Neuronal stem cell (in vitro differentiated cells): ENCODE results near the gene CACNG4.

Experiments used
- DNase-seq: peaks from one replicate; pipeline ENCODE4 v3.0.0-alpha.2; 2013; ENCODE audit warnings: low spot score
- H2AFZ ChIP-seq: one replicate; pipeline ENCODE4 v1.6.1; 2013; ENCODE audit warnings: mild to moderate bottlenecking, low read length, inconsistent platforms
- H2AK5ac ChIP-seq: 2 replicates; pipeline ENCODE4 v1.6.1; 2013; ENCODE audit warnings: low read depth, mild to moderate bottlenecking, inconsistent platforms, low read length, moderate library complexity, mixed read lengths
- H2BK120ac ChIP-seq: 2 replicates; pipeline ENCODE4 v1.6.1; 2013; ENCODE audit warnings: low read depth, mild to moderate bottlenecking, inconsistent platforms, low read length, moderate library complexity, mixed read lengths
- H2BK12ac ChIP-seq: one replicate; pipeline ENCODE4 v1.6.1; 2013; ENCODE audit warnings: low read length, inconsistent platforms
- H2BK15ac ChIP-seq: 2 replicates; pipeline ENCODE4 v1.6.1; 2013; ENCODE audit warnings: mild to moderate bottlenecking, low read length, inconsistent platforms, mixed read lengths
- H2BK5ac ChIP-seq: one replicate; pipeline ENCODE4 v1.6.1; 2013; ENCODE audit warnings: inconsistent platforms, mild to moderate bottlenecking, low read length, moderate library complexity
- H3K14ac ChIP-seq: one replicate; pipeline ENCODE4 v1.6.1; 2013; ENCODE audit warnings: low read length, inconsistent platforms
- H3K18ac ChIP-seq: 2 replicates; pipeline ENCODE4 v1.6.1; 2013; ENCODE audit warnings: low read length, inconsistent platforms
- H3K23ac ChIP-seq: 2 replicates; pipeline ENCODE4 v1.6.1; 2013; ENCODE audit warnings: low read depth, mild to moderate bottlenecking, mixed read lengths, low read length, inconsistent platforms; ENCODE audit not compliant: poor library complexity
- H3K27ac ChIP-seq: replicated peaks from 3 replicates; pipeline ENCODE4 v1.5.1; 2013; ENCODE audit warnings: low read length, inconsistent platforms
- H3K27me3 ChIP-seq, 3 experiments: 2 replicates each; pipeline ENCODE4 v1.6.1; 2013; ENCODE audit warnings: low read length in 3 of 3, mild to moderate bottlenecking in 2 of 3, inconsistent platforms in 1 of 3, low read depth in 1 of 3, mixed read lengths in 1 of 3, moderate library complexity in 1 of 3; ENCODE audit not compliant: control insufficient read depth in 3 of 3, insufficient read depth in 3 of 3
- H3K36me3 ChIP-seq, 2 donors: replicated peaks in 1 of 2; 2 replicates each; pipeline ENCODE4 v1.6.1; 2013; ENCODE audit warnings: low read length in 2 of 2; ENCODE audit not compliant: control insufficient read depth in 2 of 2, insufficient read depth in 2 of 2
- H3K4ac ChIP-seq: 2 replicates; pipeline ENCODE4 v1.6.1; 2013; ENCODE audit warnings: inconsistent platforms, mild to moderate bottlenecking, low read length, moderate library complexity
- H3K4me1 ChIP-seq, 2 donors: 1 replicate in 1 of 2; 2 replicates in 1 of 2; pipeline ENCODE4 v1.6.1; 2013; ENCODE audit warnings: low read length in 2 of 2, low read depth in 1 of 2; ENCODE audit not compliant: control insufficient read depth in 2 of 2, insufficient read depth in 1 of 2
- H3K4me2 ChIP-seq: one replicate; pipeline ENCODE4 v1.6.1; 2013; ENCODE audit warnings: mild to moderate bottlenecking, low read length, inconsistent platforms; ENCODE audit not compliant: insufficient read depth, poor library complexity, severe bottlenecking
- H3K4me3 ChIP-seq, 2 donors: 2 replicates each; pipeline ENCODE4 v1.5.1; 2013; ENCODE audit warnings: low read length in 2 of 2, mild to moderate bottlenecking in 2 of 2, inconsistent platforms in 1 of 2, moderate library complexity in 1 of 2
- H3K79me1 ChIP-seq: one replicate; pipeline ENCODE4 v1.6.1; 2013; ENCODE audit warnings: low read depth, mild to moderate bottlenecking, inconsistent platforms, low read length, moderate library complexity
- H3K9ac ChIP-seq: one replicate; pipeline ENCODE4 v1.6.1; 2013; ENCODE audit warnings: mild to moderate bottlenecking, low read depth, low read length, inconsistent platforms; ENCODE audit not compliant: poor library complexity
- H3K9me3 ChIP-seq, 2 donors: replicated peaks in 1 of 2; 2 replicates each; pipeline versions ENCODE3 to v1.6.1; 2013; ENCODE audit warnings: low read length in 2 of 2, mild to moderate bottlenecking in 2 of 2, inconsistent platforms in 1 of 2, low read depth in 1 of 2, mixed read lengths in 1 of 2, moderate library complexity in 1 of 2; ENCODE audit not compliant: control insufficient read depth in 2 of 2, insufficient read depth in 1 of 2
- H4K8ac ChIP-seq: one replicate; pipeline ENCODE4 v1.6.1; 2013; ENCODE audit warnings: low read depth, mild to moderate bottlenecking, inconsistent platforms, low read length, moderate library complexity
- H4K91ac ChIP-seq: one replicate; pipeline ENCODE4 v1.6.1; 2013; ENCODE audit warnings: low read length, low read depth, mild to moderate bottlenecking, inconsistent platforms; ENCODE audit not compliant: poor library complexity
- WGBS, 2 donors: extraction: QIAGEN DNeasy Blood & Tissue Kit; methylation state at CpG; one replicate each; pipeline ENCODE4 v1.1.7; 2013; ENCODE audit warnings: missing lambda C conversion rate in 2 of 2, mixed read lengths in 1 of 2; ENCODE audit not compliant: insufficient read length in 2 of 2, insufficient replicate concordance in 1 of 2; ENCODE audit errors: extremely low coverage in 2 of 2; 5-methylcytosine and 5-hydroxymethylcytosine counted together

Gene CACNG4

DNA sequence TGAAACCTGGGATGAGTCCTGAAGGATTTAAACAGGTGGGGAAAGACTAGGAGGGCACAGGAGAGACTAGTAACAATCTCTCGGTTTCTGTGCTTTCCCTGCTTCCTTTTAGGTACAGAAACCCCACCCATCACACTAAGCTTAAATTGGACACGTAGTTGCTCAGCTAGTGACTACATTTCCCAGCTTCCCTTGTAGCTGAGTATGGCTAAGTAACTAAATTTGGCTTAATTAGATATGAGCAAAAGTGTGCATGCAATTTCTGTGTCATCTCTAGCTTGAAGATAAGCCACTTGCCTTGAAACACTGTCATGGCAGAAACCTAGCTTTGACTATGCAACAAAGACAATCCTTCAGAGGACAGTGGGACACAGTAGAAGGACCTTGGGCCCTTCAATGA lies 116.3 kb downstream of the CACNG4 start:
- Histone ChIP-seq H3K27ac (no peak overlapping the region), H3K4me1 (peaks cover 0 to 2% of the 10 kb centered on the region in 2 donors), H3K23ac (no peak overlapping the region), H3K36me3 (peaks cover 4 to 46% of the 10 kb centered on the region in 2 donors), H2AK5ac (no peak overlapping the region), H3K9me3 (no peaks in the 10 kb centered on the region), H2AFZ (no peak overlapping the region), H4K91ac (no peak overlapping the region), H3K14ac (no peak overlapping the region), H4K8ac (no peak overlapping the region), H2BK120ac (no peak overlapping the region), H3K27me3 (no peaks in the 10 kb centered on the region), H3K79me1 (no peaks in the 10 kb centered on the region), H3K9ac (no peak overlapping the region), H3K4ac (no peak overlapping the region), H2BK5ac (no peak overlapping the region), H2BK12ac (no peak overlapping the region), H3K18ac (no peak overlapping the region), H2BK15ac (no peak overlapping the region), H3K4me3 (no peak overlapping the region), H3K4me2 (no peak overlapping the region)
- WGBS, 2 donors: no CpG with 5 or more reads among the region's 2 CpGs
- no peak for DNase-seq

DNA sequence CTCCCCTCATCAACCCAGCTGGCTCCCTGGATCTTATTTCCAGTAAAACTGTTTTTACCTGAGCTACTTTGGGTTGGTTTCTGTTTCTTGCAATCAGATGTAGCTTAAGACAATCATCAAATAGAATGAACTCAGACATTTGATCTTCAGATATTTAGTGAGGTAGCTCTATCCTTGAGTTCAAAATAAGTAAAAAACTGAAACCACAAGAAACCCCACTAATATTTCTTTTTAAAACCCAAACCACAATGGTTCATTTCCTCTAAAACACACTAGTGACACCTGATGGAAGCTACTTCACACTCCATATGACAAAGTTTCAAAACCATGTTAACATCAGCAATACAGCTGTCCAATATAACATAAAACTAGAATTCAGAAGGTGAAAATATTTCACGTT lies 117.6 kb downstream of the CACNG4 start:
- H3K36me3 ChIP-seq: peaks cover 6 to 48% of the 10 kb centered on the region in 2 donors
- no peak overlapping the region for H2AK5ac ChIP-seq
- H4K91ac ChIP-seq: no peak overlapping the region
- no peak overlapping the region for H2AFZ ChIP-seq
- no peak overlapping the region for H3K23ac ChIP-seq
- H3K27me3 ChIP-seq: no peaks in the 10 kb centered on the region
- H4K8ac ChIP-seq: no peak overlapping the region
- no CpG with 5 or more reads among the region's 1 CpG for WGBS, 2 donors
- no peak overlapping the region for H2BK12ac ChIP-seq
- H3K4me3 ChIP-seq: no peak overlapping the region
- no peaks in the 10 kb centered on the region for H3K9me3 ChIP-seq
- H2BK5ac ChIP-seq: no peak overlapping the region
- H3K27ac ChIP-seq: no peak overlapping the region
- no peak overlapping the region for H3K18ac ChIP-seq
- H3K79me1 ChIP-seq: no peaks in the 10 kb centered on the region
- no peak overlapping the region for H3K9ac ChIP-seq
- H3K4ac ChIP-seq: no peak overlapping the region
- H3K4me2 ChIP-seq: no peak overlapping the region
- DNase-seq: no peak
- H3K14ac ChIP-seq: no peak overlapping the region
- H3K4me1 ChIP-seq: peaks cover 0 to 2% of the 10 kb centered on the region in 2 donors
- H2BK120ac ChIP-seq: no peak overlapping the region
- H2BK15ac ChIP-seq: no peak overlapping the region
